ENCODE results near the gene SCGB1D2.

SCGB1D2 gene

GRCh38 chr11:62264004-62264403 is 22.0 kb downstream of the SCGB1D2 start:
- no peak for FAIRE-seq

- no peak for FAIRE-seq
Observed at GRCh38 chr11:62266558-62266957, 24.5 kb downstream of the SCGB1D2 start.

- no peak for FAIRE-seq
Observed at GRCh38 chr11:62267050-62267449, 25.0 kb downstream of the SCGB1D2 start.

DNA sequence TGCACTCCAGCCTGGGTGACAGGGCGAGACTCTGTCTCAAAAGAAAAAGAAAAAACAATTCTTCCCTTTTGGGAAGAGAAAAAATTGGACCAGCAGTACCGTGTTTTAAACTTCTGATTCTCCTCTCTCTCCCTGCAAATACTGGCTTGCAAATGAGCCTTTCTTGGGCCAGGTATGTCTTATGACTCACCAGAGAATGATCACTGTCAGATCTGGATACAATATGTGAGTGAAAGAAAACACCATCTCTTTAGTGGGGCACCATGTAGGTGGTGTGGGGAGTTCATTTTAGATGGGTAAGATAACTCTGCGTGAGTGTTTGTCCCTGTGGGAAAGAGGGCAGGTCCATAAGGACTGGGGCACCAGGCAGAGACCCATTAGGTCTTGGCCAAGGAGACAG is 25.5 kb downstream of the SCGB1D2 start:
- no peak for FAIRE-seq

GRCh38 chr11:62269654-62270278 is 27.7 kb downstream of the SCGB1D2 start, which contains the start of gene SCGB2A2:
SCGB2A2 (plus strand) TSS chr11:62270158; CDS start chr11:62270217, 59 bp downstream.
- no peak for FAIRE-seq

- no peak for FAIRE-seq
Observed at GRCh38 chr11:62273284-62273683, 31.2 kb downstream of the SCGB1D2 start.

DNA sequence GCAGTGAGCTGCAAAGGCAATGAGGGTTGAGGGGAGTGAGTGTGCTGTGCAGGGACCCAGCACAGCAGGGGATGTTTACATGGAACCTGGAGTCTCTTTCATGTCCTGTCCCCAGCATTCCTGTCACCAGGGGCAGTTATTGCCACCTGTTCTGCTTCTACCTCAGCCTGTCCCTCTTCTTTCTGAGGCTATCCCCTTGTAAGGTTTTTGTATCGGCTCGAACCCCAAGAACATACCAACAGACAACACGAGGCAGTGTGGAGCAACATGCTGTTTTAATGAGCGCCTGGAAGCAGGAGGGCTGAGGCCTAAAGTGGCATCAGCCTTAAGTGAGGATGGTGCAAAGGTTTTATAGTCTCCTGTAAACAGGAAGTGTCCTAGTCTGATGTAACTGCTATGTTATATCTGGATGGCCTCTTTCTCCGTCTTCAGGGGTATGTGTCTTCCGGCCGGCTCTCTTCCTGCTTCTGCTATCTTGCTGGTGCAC is 31.8 kb downstream of the SCGB1D2 start:
- FAIRE-seq, result no peak

DNA sequence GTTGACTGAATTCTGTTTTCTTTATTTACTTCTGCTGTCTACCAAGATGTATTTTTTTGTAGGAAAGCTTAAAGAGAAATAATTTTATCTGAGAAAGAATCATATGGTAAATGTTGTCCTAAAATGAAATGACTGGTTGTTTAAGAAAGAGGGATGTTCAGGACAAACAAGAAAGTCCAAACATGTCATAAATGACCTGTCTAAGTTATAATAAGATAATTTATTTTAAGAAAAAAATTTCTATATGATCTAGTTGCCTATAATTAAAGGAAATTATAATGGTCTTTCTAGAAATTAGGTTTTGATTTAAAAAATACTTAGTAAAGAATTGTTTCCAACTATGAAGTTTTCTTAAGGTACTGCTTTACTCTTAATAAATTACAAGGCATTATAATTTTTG is 38.4 kb downstream of the SCGB1D2 start:
- peak; percentile 79 for FAIRE-seq

Data from A204.1 (cell line).